ENCODE measurements around the gene SKI.

The SKI gene

GRCh38 chr1:2228694-2229036, 546 bp downstream of the SKI start:
- no peaks in the 10 kb centered on the region for H3K27me3 ChIP-seq (replicated peaks)
- peaks cover 10% of the 10 kb centered on the region for H3K36me3 ChIP-seq (replicated peaks)
- peak overlapping the region; percentile 89 for H3K4me3 ChIP-seq (ENCODE audit: low read depth, low read length)
- in situ Hi-C loops (cut with HindIII; ENCODE audit: low pct_ligation_motif_present, low sequenced_read_pairs), result no loop called here
- DNase-seq, result no peak
- TF ChIP-seq CTCF (IDR thresholded peaks at IDR 0.05; ENCODE audit: low read depth, low read length, missing control alignments), result no peak
- H3K27ac ChIP-seq, result no peak overlapping the region

- DNase-seq, result no peak
- peaks cover 10% of the 10 kb centered on the region for H3K36me3 ChIP-seq (replicated peaks)
- peak overlapping the region; percentile 28 for H3K27ac ChIP-seq
- TF ChIP-seq CTCF (IDR thresholded peaks at IDR 0.05; ENCODE audit: low read depth, low read length, missing control alignments), result no peak
- in situ Hi-C loops (cut with HindIII; ENCODE audit: low pct_ligation_motif_present, low sequenced_read_pairs), result no loop called here
- no peaks in the 10 kb centered on the region for H3K27me3 ChIP-seq (replicated peaks)
- H3K4me3 ChIP-seq (ENCODE audit: low read depth, low read length), result peak overlapping the region; percentile 89
Measured at GRCh38 chr1:2229037-2229864, 1.1 kb downstream of the SKI start.

GRCh38 chr1:2229911-2230731, 2.0 kb downstream of the SKI start:
- H3K27ac ChIP-seq, result peak overlapping the region; percentile 28
- peaks cover 10% of the 10 kb centered on the region for H3K36me3 ChIP-seq (replicated peaks)
- H3K27me3 ChIP-seq (replicated peaks), result no peaks in the 10 kb centered on the region
- H3K4me3 ChIP-seq (ENCODE audit: low read depth, low read length), result peak overlapping the region; percentile 89
- DNase-seq, result no peak
- TF ChIP-seq CTCF (IDR thresholded peaks at IDR 0.05; ENCODE audit: low read depth, low read length, missing control alignments), result no peak
- in situ Hi-C loops (cut with HindIII; ENCODE audit: low pct_ligation_motif_present, low sequenced_read_pairs), result no loop called here

- Histone ChIP-seq H3K4me3 (ENCODE audit: low read depth, low read length) (peak overlapping the region; percentile 89), H3K36me3 (replicated peaks) (peaks cover 10% of the 10 kb centered on the region), H3K27ac (peak overlapping the region; percentile 7), H3K27me3 (replicated peaks) (no peaks in the 10 kb centered on the region)
- no peak for TF ChIP-seq CTCF (IDR thresholded peaks at IDR 0.05; ENCODE audit: low read depth, low read length, missing control alignments)
- no peak for DNase-seq
- in situ Hi-C loops (cut with HindIII; ENCODE audit: low pct_ligation_motif_present, low sequenced_read_pairs), result no loop called here
Measured at GRCh38 chr1:2230781-2231531, 2.8 kb downstream of the SKI start.

GRCh38 chr1:2231532-2232254, 3.6 kb downstream of the SKI start:
- TF ChIP-seq CTCF (IDR thresholded peaks at IDR 0.05; ENCODE audit: low read depth, low read length, missing control alignments), result no peak
- peak overlapping the region; percentile 54 for H3K27ac ChIP-seq
- H3K36me3 ChIP-seq (replicated peaks), result peaks cover 10% of the 10 kb centered on the region
- in situ Hi-C loops (cut with HindIII; ENCODE audit: low pct_ligation_motif_present, low sequenced_read_pairs), result no loop called here
- peak; percentile 85 for DNase-seq
- H3K27me3 ChIP-seq (replicated peaks), result no peaks in the 10 kb centered on the region
- H3K4me3 ChIP-seq (ENCODE audit: low read depth, low read length), result peak overlapping the region; percentile 89
